GM12872 (cell line): ENCODE results near the gene CCDC183.

Source experiments
- CTCF ChIP-seq: IDR thresholded peaks from 3 replicates; pipeline ENCODE4 v1.5.1; 2011; ENCODE audit warnings: low read depth, mild to moderate bottlenecking, low read length, moderate library complexity; ENCODE audit not compliant: insufficient read depth

CCDC183 gene

GRCh38 chr9:136796238-136796774 is at the start of gene CCDC183:
Gene CCDC183, plus strand, starts transcription at chr9:136796338. Its CDS starts 60 bp downstream, at chr9:136796398.
- no peak for TF ChIP-seq CTCF

- TF ChIP-seq CTCF = no peak
Measured at GRCh38 chr9:136746621-136747020, 49.5 kb upstream of the CCDC183 start.

- no peak for TF ChIP-seq CTCF
Measured at GRCh38 chr9:136747161-136748060, 48.7 kb upstream of the CCDC183 start.

GRCh38 chr9:136748201-136748600 is 47.9 kb upstream of the CCDC183 start, which contains the start of gene LCN6:
Gene LCN6, minus strand, starts transcription at chr9:136748525. Its CDS starts 42 bp downstream, at chr9:136748483.
- TF ChIP-seq CTCF = no peak

- TF ChIP-seq CTCF = no peak
Measured at GRCh38 chr9:136748666-136749611, 47.2 kb upstream of the CCDC183 start.

GRCh38 chr9:136750526-136750925 is 45.6 kb upstream of the CCDC183 start:
- TF ChIP-seq CTCF = no peak

- TF ChIP-seq CTCF = no peak
Measured at GRCh38 chr9:136751244-136751643, 44.9 kb upstream of the CCDC183 start.
